Activated gamma-delta T cell treated with Interleukin-2 at 50 U/mL for 16 hours (primary cell): ENCODE results near the gene CDK6.
A peak's percentile ranks its signal among the peaks of the same experiment; 100 is the strongest.

Source experiments
- DNase-seq: peaks from one replicate; pipeline ENCODE4 v3.0.0-alpha.2; 2020

The CDK6 gene

GRCh38 chr7:92824901-92825480 is 11.4 kb downstream of the CDK6 start:
- DNase-seq, result no peak

- DNase-seq, result no peak
Observed at GRCh38 chr7:92824450-92824849, 11.9 kb downstream of the CDK6 start.

GRCh38 chr7:92823042-92823441 is 13.3 kb downstream of the CDK6 start:
- no peak for DNase-seq

DNA sequence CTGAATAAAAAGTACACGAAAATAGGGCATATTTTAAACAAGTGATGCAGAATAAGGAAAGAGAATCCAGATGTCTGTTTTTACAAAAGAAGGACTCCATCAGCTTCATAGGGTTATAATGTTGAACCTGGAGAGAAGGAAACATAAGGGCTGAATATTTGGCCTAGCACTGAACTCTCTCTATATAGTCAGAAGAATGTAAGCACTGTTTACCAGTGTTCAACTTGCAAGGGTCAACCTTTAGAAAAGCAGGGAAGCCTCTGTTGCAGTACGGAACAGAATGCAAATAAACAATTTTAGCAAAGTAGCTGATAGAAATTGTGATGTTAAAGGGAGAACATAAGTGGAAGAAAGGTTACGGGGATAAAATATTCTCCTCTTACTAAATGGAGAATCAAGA is 16.2 kb downstream of the CDK6 start:
- DNase-seq, result no peak

GRCh38 chr7:92817398-92817797 is 19.0 kb downstream of the CDK6 start:
- no peak for DNase-seq

DNA sequence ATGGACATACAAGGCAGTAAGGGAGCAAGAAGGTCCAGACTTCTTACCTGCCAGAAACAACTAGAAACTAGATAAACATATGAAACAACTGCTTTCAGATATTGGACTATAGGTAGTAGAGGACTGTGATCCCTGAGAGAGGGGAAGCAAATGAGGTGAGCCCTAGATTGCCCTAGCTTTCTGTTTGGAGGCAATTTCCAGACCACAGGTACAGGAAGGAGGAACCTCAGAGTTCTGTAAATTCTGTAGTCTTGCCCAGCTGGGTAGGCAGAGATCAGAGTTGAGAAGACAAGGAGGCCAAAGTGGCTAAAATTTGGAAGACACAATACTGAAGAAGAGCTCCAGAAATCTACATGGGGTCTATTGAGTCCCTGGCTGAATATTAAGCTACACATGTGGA is 21.0 kb downstream of the CDK6 start:
- DNase-seq, result no peak

- no peak for DNase-seq
Observed at GRCh38 chr7:92813390-92814024, 22.9 kb downstream of the CDK6 start.

- no peak for DNase-seq
Observed at GRCh38 chr7:92811158-92811557, 25.2 kb downstream of the CDK6 start.

DNA sequence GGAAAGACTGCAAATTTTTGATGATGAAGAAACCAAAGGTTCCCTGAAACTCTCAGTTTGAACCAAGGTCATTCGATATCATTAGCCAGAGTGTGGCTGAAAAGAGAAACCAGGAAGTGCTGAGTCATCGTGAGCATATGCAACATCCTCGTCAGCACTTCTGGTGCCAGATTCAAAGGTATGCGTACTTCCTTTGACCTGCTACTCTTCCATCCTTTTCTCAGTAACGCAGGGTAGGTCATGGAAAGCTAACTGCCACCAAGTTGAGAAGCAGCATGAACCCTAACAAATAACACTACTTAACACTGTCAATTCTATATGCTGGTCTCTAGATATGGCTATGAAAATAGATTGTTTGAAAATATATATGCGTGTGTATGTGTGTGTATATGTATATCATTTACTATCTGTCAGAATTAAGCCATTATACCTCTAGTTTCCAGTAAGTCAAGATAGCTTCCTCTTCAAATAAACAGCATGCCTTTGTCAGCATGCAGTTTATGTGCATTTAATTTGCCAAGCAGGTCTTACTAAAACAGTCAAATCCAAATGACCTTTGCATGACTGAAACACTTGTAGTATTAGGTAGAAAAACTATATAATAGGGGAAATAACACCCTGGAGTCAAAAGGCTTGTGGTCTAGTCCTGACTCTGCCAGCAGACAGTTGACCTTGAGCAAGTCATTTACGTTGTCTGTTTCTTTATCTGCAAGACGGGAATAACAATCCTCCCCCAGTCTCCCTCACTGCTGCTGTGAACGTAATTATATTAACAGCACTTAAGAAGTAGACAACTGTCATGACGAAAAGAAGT is 26.4 kb downstream of the CDK6 start:
- peak; percentile 42 for DNase-seq

- no peak for DNase-seq
Observed at GRCh38 chr7:92809397-92809759, 27.0 kb downstream of the CDK6 start.

DNA sequence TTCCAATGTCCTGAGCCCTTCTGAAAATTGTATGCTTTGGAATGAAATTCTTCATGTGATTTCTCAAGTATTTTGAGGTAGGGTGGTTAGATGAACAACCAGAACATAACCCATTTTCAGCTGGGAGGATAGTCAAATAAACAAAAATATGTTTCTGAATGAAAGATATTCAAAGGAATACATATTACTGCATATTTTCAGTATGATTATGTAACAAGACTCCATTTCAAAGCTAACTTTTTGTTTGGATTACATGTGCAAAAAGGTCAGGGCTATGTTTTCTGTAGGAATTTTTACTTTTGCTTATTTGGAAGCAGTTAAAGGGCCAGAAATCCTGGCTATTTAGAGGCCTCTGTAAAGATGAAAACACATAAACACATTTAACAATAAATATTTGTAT is 27.7 kb downstream of the CDK6 start:
- DNase-seq, result no peak

DNA sequence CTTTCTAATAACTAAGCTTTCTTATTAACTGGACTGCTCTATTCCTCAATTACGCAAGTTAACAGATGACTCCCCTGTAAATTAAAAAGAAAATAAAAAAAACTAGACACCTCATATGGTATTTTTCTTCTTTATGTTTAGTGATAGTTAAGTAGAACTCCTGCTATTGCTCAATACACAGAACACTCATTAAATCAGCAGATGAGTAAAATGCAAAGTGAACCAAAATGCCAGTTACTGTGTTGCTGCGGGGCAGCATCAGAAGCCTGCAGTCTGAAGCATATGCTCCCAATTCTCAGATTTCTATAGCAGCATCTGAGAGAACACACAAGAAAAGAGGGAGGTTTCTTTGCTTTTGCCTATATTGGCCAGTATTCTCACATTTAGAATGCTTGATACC is 28.4 kb downstream of the CDK6 start:
- DNase-seq, result no peak

DNA sequence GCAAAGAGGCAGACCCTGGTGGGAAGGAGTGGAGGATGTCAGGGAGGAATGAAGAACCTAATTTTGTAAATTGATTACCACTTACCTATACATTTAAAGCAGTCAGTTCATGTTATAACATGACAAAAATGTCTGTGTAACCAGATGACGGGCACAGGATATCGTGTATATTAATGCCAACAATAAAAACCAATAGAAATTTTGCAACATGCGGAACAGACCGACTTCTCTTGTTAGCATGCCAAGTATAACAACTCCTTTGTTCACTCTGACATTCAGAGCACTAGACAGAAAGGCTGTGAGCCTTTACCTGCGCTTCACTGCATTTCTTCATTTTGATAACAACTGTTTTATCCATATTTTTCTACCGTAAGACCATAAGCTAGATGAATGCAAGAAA is 29.9 kb downstream of the CDK6 start:
- no peak for DNase-seq

GRCh38 chr7:92802406-92802805 is 34.0 kb downstream of the CDK6 start:
- DNase-seq, result no peak

GRCh38 chr7:92799446-92800211 is 36.7 kb downstream of the CDK6 start:
- no peak for DNase-seq

DNA sequence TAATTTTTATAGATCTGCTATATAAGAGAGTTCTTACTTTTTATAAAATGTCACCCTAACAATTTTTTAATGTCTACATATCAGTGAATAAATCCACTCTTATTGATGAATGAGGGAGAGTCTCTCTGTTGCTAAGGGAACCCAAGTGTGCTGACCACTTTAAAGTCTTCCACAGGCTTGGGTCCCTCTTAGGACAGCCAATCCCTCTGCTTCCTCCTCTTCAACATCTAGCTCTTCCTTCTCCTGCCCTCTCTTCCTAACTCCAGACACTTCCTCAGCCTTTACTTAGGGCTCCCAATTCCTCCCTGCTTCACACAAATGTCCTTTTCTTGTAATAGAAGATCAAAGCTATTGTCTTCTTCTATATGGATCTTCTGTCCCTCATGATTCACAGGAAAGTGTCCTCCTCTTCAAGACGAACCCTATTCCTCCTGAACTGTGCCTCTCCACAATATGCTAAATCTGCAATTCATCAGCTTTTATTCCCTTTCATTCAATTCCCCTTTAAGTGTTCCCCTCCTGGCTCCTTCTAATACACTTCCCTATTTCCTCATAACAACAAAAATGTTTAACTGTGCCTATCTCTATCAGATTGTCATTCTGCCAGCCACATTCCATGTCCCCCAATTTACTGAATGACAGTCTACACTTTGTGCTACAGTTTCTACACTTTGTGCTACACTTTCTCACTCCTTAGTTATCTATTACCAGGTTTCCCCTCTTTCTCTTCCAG is 37.7 kb downstream of the CDK6 start:
- no peak for DNase-seq

- no peak for DNase-seq
Observed at GRCh38 chr7:92797693-92798092, 38.7 kb downstream of the CDK6 start.

DNA sequence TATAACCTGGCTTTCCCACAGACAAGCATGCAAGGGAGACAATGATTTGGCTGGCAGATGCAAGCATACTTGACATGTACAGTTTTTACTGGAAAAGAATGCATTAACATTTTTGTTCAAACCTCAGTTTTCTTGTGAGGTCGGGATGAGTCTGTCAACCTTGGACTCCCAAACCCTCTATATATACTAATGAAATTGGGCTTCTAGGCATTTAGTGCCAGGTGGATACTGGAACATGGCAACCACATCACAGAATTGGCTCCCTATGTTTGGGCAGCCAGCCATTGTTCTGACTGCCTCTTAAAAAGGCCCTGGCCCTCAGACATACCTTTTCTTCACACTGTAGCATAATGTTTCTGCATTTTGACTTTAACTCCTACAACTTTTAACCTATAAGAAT is 39.1 kb downstream of the CDK6 start:
- DNase-seq, result no peak

DNA sequence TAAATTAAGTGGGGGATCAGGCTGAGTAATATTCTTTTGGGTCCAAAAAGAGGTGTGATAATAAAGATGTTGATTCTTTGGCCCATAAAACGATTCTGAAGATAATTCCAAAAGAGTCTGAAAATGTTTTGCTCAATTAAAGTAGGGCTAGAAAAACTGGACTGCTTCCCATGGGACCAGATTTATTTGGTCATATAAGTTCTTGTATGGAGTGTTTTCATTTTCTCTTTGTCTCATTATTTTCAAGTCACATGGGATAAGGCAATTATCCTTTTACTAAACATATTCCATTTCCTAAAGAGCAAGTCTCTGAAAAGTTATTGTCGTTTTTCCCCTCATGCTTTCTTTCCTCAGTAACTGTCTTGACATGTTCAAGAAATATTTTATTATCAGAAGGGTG is 41.5 kb downstream of the CDK6 start:
- DNase-seq, result no peak

DNA sequence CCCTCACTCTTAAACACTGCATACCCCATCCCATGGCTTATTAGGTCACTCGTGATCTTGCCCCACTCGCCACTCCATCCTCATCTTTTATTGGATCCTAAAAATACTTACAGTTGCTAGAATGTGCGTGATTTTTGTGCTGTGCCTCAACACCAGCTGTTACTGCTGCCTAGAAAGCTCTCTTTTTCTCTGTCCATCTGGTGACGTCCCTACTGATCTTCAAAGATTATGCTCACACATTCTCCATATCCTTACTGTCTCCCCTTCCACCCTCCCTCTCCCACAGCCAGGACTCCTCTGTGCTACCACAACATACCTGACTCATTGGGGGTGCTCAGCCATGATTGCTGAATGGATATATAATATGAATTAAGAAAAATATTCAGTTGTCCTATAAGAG is 42.0 kb downstream of the CDK6 start:
- no peak for DNase-seq

DNA sequence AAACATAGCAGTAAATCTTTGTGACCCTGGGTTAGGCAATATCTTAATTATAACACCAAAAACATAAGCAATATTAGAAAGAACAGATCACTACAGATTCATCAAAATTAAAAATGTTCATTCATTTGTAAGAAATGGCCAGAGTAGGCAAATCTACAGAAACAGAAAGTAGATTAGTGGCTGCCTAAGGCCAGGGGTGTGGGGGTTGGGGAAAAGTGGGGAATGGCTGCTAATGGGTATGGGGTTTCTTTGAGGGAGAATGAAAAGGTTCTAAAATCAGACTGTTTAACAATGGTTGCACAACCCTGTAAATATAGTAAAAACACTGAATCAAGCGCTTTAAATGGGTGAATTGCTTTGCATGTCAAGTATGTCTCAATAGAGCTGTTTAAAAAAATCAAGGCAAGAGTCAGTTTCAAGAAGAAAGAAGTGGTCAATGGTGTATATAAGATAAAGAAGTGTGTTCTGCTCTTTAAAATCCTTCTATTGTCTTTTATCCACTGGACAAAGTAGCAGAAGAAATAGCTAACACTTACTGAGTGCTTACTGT is 42.6 kb downstream of the CDK6 start:
- no peak for DNase-seq

GRCh38 chr7:92790992-92791391 is 45.4 kb downstream of the CDK6 start:
- no peak for DNase-seq
